IPS-15b (cell line): Measurements from ENCODE around the gene ISM1.

Experiments used
- H3K27me3 ChIP-seq: one replicate; pipeline ENCODE4 v1.6.1; 2013; ENCODE audit warnings: low read length; ENCODE audit not compliant: control insufficient read depth, insufficient read depth
- H3K36me3 ChIP-seq: one replicate; pipeline ENCODE4 v1.6.1; 2013; ENCODE audit warnings: low read length; ENCODE audit not compliant: control insufficient read depth, insufficient read depth
- H3K4me1 ChIP-seq: one replicate; pipeline ENCODE4 v1.6.1; 2013; ENCODE audit warnings: mild to moderate bottlenecking, low read length; ENCODE audit not compliant: control insufficient read depth, insufficient read depth
- H3K4me3 ChIP-seq: one replicate; pipeline ENCODE4 v1.5.1; 2013; ENCODE audit warnings: low read depth, low read length
- H3K9ac ChIP-seq: one replicate; pipeline ENCODE4 v1.6.1; 2013; ENCODE audit warnings: low read depth, mild to moderate bottlenecking, low read length
- H3K9me3 ChIP-seq: one replicate; pipeline ENCODE4 v1.6.1; 2013; ENCODE audit warnings: mild to moderate bottlenecking, low read length; ENCODE audit not compliant: control insufficient read depth, insufficient read depth

ISM1 gene

GRCh38 chr20:13348311-13349234, 127.5 kb downstream of the ISM1 start:
- Histone ChIP-seq H3K36me3 (no peaks in the 10 kb centered on the region), H3K4me1 (peaks cover 9% of the 10 kb centered on the region), H3K4me3 (no peak overlapping the region), H3K9me3 (no peaks in the 10 kb centered on the region), H3K9ac (no peak overlapping the region), H3K27me3 (no peaks in the 10 kb centered on the region)

- Histone ChIP-seq H3K9ac (no peak overlapping the region), H3K36me3 (no peaks in the 10 kb centered on the region), H3K27me3 (no peaks in the 10 kb centered on the region), H3K4me3 (no peak overlapping the region), H3K4me1 (peaks cover 4% of the 10 kb centered on the region), H3K9me3 (no peaks in the 10 kb centered on the region)
These were observed 128.1 kb downstream of the ISM1 start for GRCh38 chr20:13349235-13349604.
